ENCODE results near the gene ANKRD53. TPM values are rescaled to one million over a fixed set of nuclear protein-coding genes. Genes with fewer than 3 reads are reported as not detected.

ANKRD53 gene
- total RNA-seq, 1 experiment from 2014 or later = not detected

- Mint-ChIP-seq H3K27me3 (ENCODE audit: unreplicated experiment) (peaks cover 62% of the 10 kb centered on the region), H3K4me3 (ENCODE audit: low read depth, unreplicated experiment) (no peak overlapping the region), H3K4me1 (ENCODE audit: low read depth, unreplicated experiment) (no peaks in the 10 kb centered on the region), H3K36me3 (ENCODE audit: insufficient read depth, unreplicated experiment) (no peaks in the 10 kb centered on the region), H3K9me3 (ENCODE audit: low read depth, unreplicated experiment) (no peaks in the 10 kb centered on the region), H3K27ac (ENCODE audit: unreplicated experiment) (no peak overlapping the region)
- DNase-seq = no peak
- intact Hi-C loops (cut with micrococcal nuclease; ENCODE audit: unreplicated experiment) = no loop called here
- no peak for TF ChIP-seq CTCF (IDR thresholded peaks at IDR 0.05; ENCODE audit: unreplicated experiment)
- no TSS peak for BruUV-seq (replicated peaks)
- CTCF ChIA-PET = no interaction called here
Measured at GRCh38 chr2:71004857-71005256, 26.4 kb downstream of the ANKRD53 start.

DNA sequence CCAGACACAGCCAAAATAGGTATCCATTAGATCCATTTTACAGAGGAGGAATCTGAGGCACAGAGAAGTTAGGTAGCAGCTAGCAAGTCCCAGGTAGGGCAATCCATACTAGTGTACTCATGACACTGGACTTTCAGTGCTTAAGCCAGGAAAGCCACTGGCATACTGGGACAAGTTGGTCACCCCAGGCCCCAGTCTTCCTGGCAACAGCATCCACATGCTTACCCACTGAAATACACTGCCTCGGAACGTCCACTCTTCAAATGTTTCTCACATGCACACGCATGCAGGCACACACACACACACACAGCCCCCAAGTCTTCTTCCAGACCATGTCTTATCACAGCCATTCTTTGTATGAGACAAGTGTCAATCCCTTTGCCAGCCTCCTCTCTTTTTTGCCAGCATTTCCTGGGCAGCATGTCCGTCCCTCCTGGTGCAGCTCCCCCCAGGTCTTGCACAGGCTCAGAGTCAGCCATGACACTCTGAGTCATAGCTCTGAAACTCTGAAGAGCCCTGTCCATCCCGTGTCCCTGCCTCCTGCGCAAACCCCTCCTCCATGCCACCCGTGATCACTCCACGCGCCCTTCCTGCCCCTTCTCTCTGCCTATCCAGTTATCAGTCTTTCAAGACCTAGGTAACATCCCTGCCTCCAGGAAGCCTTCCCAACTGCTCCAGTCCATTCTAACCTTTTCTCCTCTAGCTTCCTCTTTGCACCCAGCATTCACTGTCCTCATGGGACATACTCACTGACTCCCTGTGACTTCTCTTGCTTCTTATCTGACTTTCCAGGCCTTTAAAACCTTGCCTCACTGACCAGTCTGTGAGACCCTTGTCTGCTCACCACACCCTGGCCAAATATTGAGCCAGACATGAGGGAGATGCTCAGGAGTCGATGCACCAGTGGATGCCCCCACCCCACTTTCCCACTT lies 27.1 kb downstream of the ANKRD53 start:
- CTCF ChIA-PET = no interaction called here
- intact Hi-C loops (cut with micrococcal nuclease; ENCODE audit: unreplicated experiment) = no loop called here
- TF ChIP-seq CTCF (IDR thresholded peaks at IDR 0.05; ENCODE audit: unreplicated experiment) = no peak
- no peak for DNase-seq
- Mint-ChIP-seq H3K4me3 (ENCODE audit: low read depth, unreplicated experiment) (no peak overlapping the region), H3K4me1 (ENCODE audit: low read depth, unreplicated experiment) (no peaks in the 10 kb centered on the region), H3K27ac (ENCODE audit: unreplicated experiment) (no peak overlapping the region), H3K27me3 (ENCODE audit: unreplicated experiment) (peaks cover 69% of the 10 kb centered on the region), H3K36me3 (ENCODE audit: insufficient read depth, unreplicated experiment) (no peaks in the 10 kb centered on the region), H3K9me3 (ENCODE audit: low read depth, unreplicated experiment) (no peaks in the 10 kb centered on the region)
- no TSS peak for BruUV-seq (replicated peaks)

- no TSS peak for BruUV-seq (replicated peaks)
- H3K27me3 Mint-ChIP-seq (ENCODE audit: unreplicated experiment) = peaks cover 76% of the 10 kb centered on the region
- H3K4me3 Mint-ChIP-seq (ENCODE audit: low read depth, unreplicated experiment) = no peak overlapping the region
- CTCF ChIA-PET = interaction anchor here (0.9 kb wide), 1 partner anchor 53 kb away, joined by 3 read pairs; no protein-coding TSS in a partner anchor
- no peak for DNase-seq
- no peak for TF ChIP-seq CTCF (IDR thresholded peaks at IDR 0.05; ENCODE audit: unreplicated experiment)
- intact Hi-C loops (cut with micrococcal nuclease; ENCODE audit: unreplicated experiment) = no loop called here
- no peaks in the 10 kb centered on the region for H3K9me3 Mint-ChIP-seq (ENCODE audit: low read depth, unreplicated experiment)
- H3K36me3 Mint-ChIP-seq (ENCODE audit: insufficient read depth, unreplicated experiment) = no peaks in the 10 kb centered on the region
- H3K27ac Mint-ChIP-seq (ENCODE audit: unreplicated experiment) = no peak overlapping the region
- H3K4me1 Mint-ChIP-seq (ENCODE audit: low read depth, unreplicated experiment) = no peaks in the 10 kb centered on the region
Measured at GRCh38 chr2:71006323-71006722, 27.9 kb downstream of the ANKRD53 start.

- Mint-ChIP-seq H3K36me3 (ENCODE audit: insufficient read depth, unreplicated experiment) (no peaks in the 10 kb centered on the region), H3K9me3 (ENCODE audit: low read depth, unreplicated experiment) (no peaks in the 10 kb centered on the region), H3K4me1 (ENCODE audit: low read depth, unreplicated experiment) (no peaks in the 10 kb centered on the region), H3K27ac (ENCODE audit: unreplicated experiment) (no peak overlapping the region), H3K27me3 (ENCODE audit: unreplicated experiment) (peaks cover 85% of the 10 kb centered on the region), H3K4me3 (ENCODE audit: low read depth, unreplicated experiment) (no peak overlapping the region)
- TF ChIP-seq CTCF (IDR thresholded peaks at IDR 0.05; ENCODE audit: unreplicated experiment) = no peak
- BruUV-seq (replicated peaks) = no TSS peak
- intact Hi-C loops (cut with micrococcal nuclease; ENCODE audit: unreplicated experiment) = no loop called here
- DNase-seq = no peak
- CTCF ChIA-PET = interaction anchor here (0.9 kb wide), 1 partner anchor 52 kb away, joined by 3 read pairs; no protein-coding TSS in a partner anchor
Measured at GRCh38 chr2:71006955-71007799, 28.7 kb downstream of the ANKRD53 start.

All from Calu3 (cell line).